ENCODE results near the gene CRTC3. TPM values are rescaled to one million over a fixed set of nuclear protein-coding genes. Genes with fewer than 3 reads are reported as not detected.

CRTC3 gene
- total RNA-seq, 1 experiment from 2014 or later: 27.7 TPM

- Histone ChIP-seq H3K4me2 (ENCODE audit: low read depth, low read length, poor library complexity, severe bottlenecking) (peak overlapping the region; percentile 86), H2AFZ (ENCODE audit: low read length) (peak overlapping the region; percentile 64; the same call in 1 of the 2 replicates), H3K27me3 (ENCODE audit: low read length) (no peaks in the 10 kb centered on the region), H3K27ac (ENCODE audit: low read length) (peak overlapping the region; percentile 95), H3K9ac (ENCODE audit: low read length) (peak overlapping the region; percentile 73), H3K4me1 (ENCODE audit: low read length) (peaks cover 30% of the 10 kb centered on the region), H3K9me2 (replicated peaks; ENCODE audit: insufficient read depth, low read length) (no peaks in the 10 kb centered on the region), H3K79me2 (ENCODE audit: low read length) (peaks cover 56% of the 10 kb centered on the region), H3K36me3 (ENCODE audit: insufficient read depth, low read length) (no peaks in the 10 kb centered on the region), H4K20me1 (ENCODE audit: insufficient read depth, low read depth, low read length) (0 out of 2 replicates have a peak, but pooled peaks cover 5% of the 10 kb centered on the region), H3K9me3 (ENCODE audit: low read length) (no peaks in the 10 kb centered on the region), H3K4me3 (ENCODE audit: low read length) (peak overlapping the region; percentile 64)
- DNase-seq: peak; percentile 83
Measured at GRCh38 chr15:90550919-90551318, 21.2 kb downstream of the CRTC3 start.

DNA sequence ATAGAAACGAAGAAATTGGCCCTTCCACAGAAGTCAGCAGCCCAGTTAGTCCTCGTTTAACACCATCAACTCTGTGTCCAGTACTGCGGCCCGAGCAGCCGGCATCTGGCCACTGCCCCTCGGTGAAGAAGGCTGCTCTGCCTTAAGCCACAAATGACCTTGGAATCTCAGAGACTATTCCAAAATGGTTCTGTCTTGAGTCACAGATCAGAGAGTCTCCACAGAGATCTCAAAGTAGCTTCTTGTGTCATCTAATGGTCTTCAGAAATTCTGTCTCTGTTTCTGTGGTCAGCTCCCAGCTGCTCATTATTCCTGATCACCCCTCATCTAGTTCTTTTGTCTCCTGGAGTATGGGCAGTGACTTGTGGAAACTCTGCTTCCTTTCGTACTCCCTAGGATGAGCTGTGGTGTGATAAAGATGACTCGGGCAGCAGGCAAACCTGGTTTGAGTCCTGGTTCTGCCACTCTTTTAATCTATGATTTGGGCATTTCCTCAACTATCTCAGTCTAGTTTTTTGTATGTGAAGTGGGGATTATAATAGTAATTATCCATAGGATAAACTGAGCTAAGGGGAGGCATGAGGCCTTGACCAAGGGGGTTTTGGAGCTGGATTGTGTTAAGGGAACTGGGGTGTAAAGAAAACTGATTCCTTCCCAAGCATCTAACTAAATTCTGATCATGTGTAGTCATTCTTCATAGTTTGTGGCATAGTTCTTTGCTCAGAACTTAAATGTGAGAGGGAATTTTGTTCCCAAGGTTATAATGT, 22.6 kb downstream of the CRTC3 start:
- Histone ChIP-seq H3K4me1 (ENCODE audit: low read length) (peaks cover 40% of the 10 kb centered on the region), H3K4me3 (ENCODE audit: low read length) (no peak overlapping the region), H3K79me2 (ENCODE audit: low read length) (peaks cover 57% of the 10 kb centered on the region), H3K27me3 (ENCODE audit: low read length) (no peaks in the 10 kb centered on the region), H4K20me1 (ENCODE audit: insufficient read depth, low read depth, low read length) (0 out of 2 replicates have a peak, but pooled peaks cover 7% of the 10 kb centered on the region), H3K9me3 (ENCODE audit: low read length) (no peaks in the 10 kb centered on the region), H3K27ac (ENCODE audit: low read length) (no peak overlapping the region), H3K36me3 (ENCODE audit: insufficient read depth, low read length) (no peaks in the 10 kb centered on the region), H3K9me2 (replicated peaks; ENCODE audit: insufficient read depth, low read length) (no peaks in the 10 kb centered on the region), H3K4me2 (ENCODE audit: low read depth, low read length, poor library complexity, severe bottlenecking) (no peak overlapping the region), H2AFZ (ENCODE audit: low read length) (no peak overlapping the region), H3K9ac (ENCODE audit: low read length) (no peak overlapping the region)
- DNase-seq: no peak

GRCh38 chr15:90552929-90553211, 23.1 kb downstream of the CRTC3 start:
- H3K4me2 ChIP-seq (ENCODE audit: low read depth, low read length, poor library complexity, severe bottlenecking): no peak overlapping the region
- H3K9ac ChIP-seq (ENCODE audit: low read length): no peak overlapping the region
- no peak overlapping the region for H2AFZ ChIP-seq (ENCODE audit: low read length)
- H3K4me1 ChIP-seq (ENCODE audit: low read length): peaks cover 41% of the 10 kb centered on the region
- no peaks in the 10 kb centered on the region for H3K9me2 ChIP-seq (replicated peaks; ENCODE audit: insufficient read depth, low read length)
- peaks cover 58% of the 10 kb centered on the region for H3K79me2 ChIP-seq (ENCODE audit: low read length)
- no peak overlapping the region for H3K4me3 ChIP-seq (ENCODE audit: low read length)
- H4K20me1 ChIP-seq (ENCODE audit: insufficient read depth, low read depth, low read length): peaks cover 10% of the 10 kb centered on the region; the same call in 1 of the 2 replicates
- no peak overlapping the region for H3K27ac ChIP-seq (ENCODE audit: low read length)
- no peaks in the 10 kb centered on the region for H3K27me3 ChIP-seq (ENCODE audit: low read length)
- no peaks in the 10 kb centered on the region for H3K36me3 ChIP-seq (ENCODE audit: insufficient read depth, low read length)
- DNase-seq: no peak
- H3K9me3 ChIP-seq (ENCODE audit: low read length): no peaks in the 10 kb centered on the region

GRCh38 chr15:90553248-90553745, 23.6 kb downstream of the CRTC3 start:
- Histone ChIP-seq H2AFZ (ENCODE audit: low read length) (no peak overlapping the region), H3K27me3 (ENCODE audit: low read length) (no peaks in the 10 kb centered on the region), H3K4me2 (ENCODE audit: low read depth, low read length, poor library complexity, severe bottlenecking) (no peak overlapping the region), H4K20me1 (ENCODE audit: insufficient read depth, low read depth, low read length) (peaks cover 14% of the 10 kb centered on the region; the same call in 1 of the 2 replicates), H3K36me3 (ENCODE audit: insufficient read depth, low read length) (no peaks in the 10 kb centered on the region), H3K9me3 (ENCODE audit: low read length) (no peaks in the 10 kb centered on the region), H3K27ac (ENCODE audit: low read length) (no peak overlapping the region), H3K79me2 (ENCODE audit: low read length) (peaks cover 58% of the 10 kb centered on the region), H3K9ac (ENCODE audit: low read length) (no peak overlapping the region), H3K9me2 (replicated peaks; ENCODE audit: insufficient read depth, low read length) (no peaks in the 10 kb centered on the region), H3K4me3 (ENCODE audit: low read length) (no peak overlapping the region), H3K4me1 (ENCODE audit: low read length) (peaks cover 41% of the 10 kb centered on the region)
- no peak for DNase-seq

- Histone ChIP-seq H3K36me3 (ENCODE audit: insufficient read depth, low read length) (no peaks in the 10 kb centered on the region), H3K9me3 (ENCODE audit: low read length) (no peaks in the 10 kb centered on the region), H3K9me2 (replicated peaks; ENCODE audit: insufficient read depth, low read length) (no peaks in the 10 kb centered on the region), H3K4me2 (ENCODE audit: low read depth, low read length, poor library complexity, severe bottlenecking) (no peak overlapping the region), H2AFZ (ENCODE audit: low read length) (no peak overlapping the region), H3K4me3 (ENCODE audit: low read length) (no peak overlapping the region), H4K20me1 (ENCODE audit: insufficient read depth, low read depth, low read length) (peaks cover 37% of the 10 kb centered on the region; the same call in 1 of the 2 replicates), H3K9ac (ENCODE audit: low read length) (no peak overlapping the region), H3K4me1 (ENCODE audit: low read length) (peaks cover 43% of the 10 kb centered on the region), H3K27me3 (ENCODE audit: low read length) (no peaks in the 10 kb centered on the region), H3K79me2 (ENCODE audit: low read length) (peaks cover 65% of the 10 kb centered on the region), H3K27ac (ENCODE audit: low read length) (no peak overlapping the region)
- DNase-seq: no peak
Measured at GRCh38 chr15:90557186-90558084, 27.7 kb downstream of the CRTC3 start.

DNA sequence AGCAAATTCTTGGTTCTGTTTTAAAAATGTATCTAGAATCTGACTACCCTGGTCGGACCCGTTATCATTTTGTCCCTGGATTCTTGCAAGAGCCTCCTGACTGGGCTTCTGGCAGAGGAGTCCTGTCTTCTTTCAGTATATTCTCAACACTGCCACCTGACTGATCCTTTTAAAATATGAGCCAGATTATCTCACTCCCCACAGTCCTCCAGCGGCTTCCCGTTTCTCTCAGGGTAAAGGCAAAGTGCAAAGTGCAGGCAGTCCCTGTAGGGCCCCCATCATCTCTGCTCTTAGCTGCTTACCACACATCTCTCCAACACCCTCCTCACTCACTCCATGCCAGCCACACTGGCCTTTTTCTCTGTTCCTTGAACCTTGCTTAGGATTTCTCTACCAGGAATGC, 28.4 kb downstream of the CRTC3 start:
- peaks cover 60% of the 10 kb centered on the region for H3K79me2 ChIP-seq (ENCODE audit: low read length)
- no peaks in the 10 kb centered on the region for H3K9me2 ChIP-seq (replicated peaks; ENCODE audit: insufficient read depth, low read length)
- no peaks in the 10 kb centered on the region for H3K9me3 ChIP-seq (ENCODE audit: low read length)
- peaks cover 37% of the 10 kb centered on the region; the same call in 1 of the 2 replicates for H4K20me1 ChIP-seq (ENCODE audit: insufficient read depth, low read depth, low read length)
- H3K36me3 ChIP-seq (ENCODE audit: insufficient read depth, low read length): no peaks in the 10 kb centered on the region
- H3K9ac ChIP-seq (ENCODE audit: low read length): no peak overlapping the region
- DNase-seq: no peak
- H3K4me2 ChIP-seq (ENCODE audit: low read depth, low read length, poor library complexity, severe bottlenecking): no peak overlapping the region
- no peak overlapping the region for H2AFZ ChIP-seq (ENCODE audit: low read length)
- H3K27ac ChIP-seq (ENCODE audit: low read length): no peak overlapping the region
- H3K27me3 ChIP-seq (ENCODE audit: low read length): no peaks in the 10 kb centered on the region
- H3K4me3 ChIP-seq (ENCODE audit: low read length): no peak overlapping the region
- H3K4me1 ChIP-seq (ENCODE audit: low read length): peaks cover 46% of the 10 kb centered on the region

- no peak overlapping the region for H3K4me2 ChIP-seq (ENCODE audit: low read depth, low read length, poor library complexity, severe bottlenecking)
- no peak for DNase-seq
- no peaks in the 10 kb centered on the region for H3K9me2 ChIP-seq (replicated peaks; ENCODE audit: insufficient read depth, low read length)
- no peak overlapping the region for H2AFZ ChIP-seq (ENCODE audit: low read length)
- no peak overlapping the region for H3K27ac ChIP-seq (ENCODE audit: low read length)
- H3K27me3 ChIP-seq (ENCODE audit: low read length): no peaks in the 10 kb centered on the region
- H3K9ac ChIP-seq (ENCODE audit: low read length): no peak overlapping the region
- no peaks in the 10 kb centered on the region for H3K36me3 ChIP-seq (ENCODE audit: insufficient read depth, low read length)
- H4K20me1 ChIP-seq (ENCODE audit: insufficient read depth, low read depth, low read length): peaks cover 43% of the 10 kb centered on the region; the same call in 1 of the 2 replicates
- peaks cover 51% of the 10 kb centered on the region for H3K4me1 ChIP-seq (ENCODE audit: low read length)
- H3K9me3 ChIP-seq (ENCODE audit: low read length): no peaks in the 10 kb centered on the region
- peaks cover 57% of the 10 kb centered on the region for H3K79me2 ChIP-seq (ENCODE audit: low read length)
- H3K4me3 ChIP-seq (ENCODE audit: low read length): no peak overlapping the region
Measured at GRCh38 chr15:90559119-90559518, 29.4 kb downstream of the CRTC3 start.

GRCh38 chr15:90560229-90560776, 30.6 kb downstream of the CRTC3 start:
- Histone ChIP-seq H3K9ac (ENCODE audit: low read length) (no peak overlapping the region), H3K4me3 (ENCODE audit: low read length) (no peak overlapping the region), H3K9me3 (ENCODE audit: low read length) (no peaks in the 10 kb centered on the region), H3K4me2 (ENCODE audit: low read depth, low read length, poor library complexity, severe bottlenecking) (no peak overlapping the region), H4K20me1 (ENCODE audit: insufficient read depth, low read depth, low read length) (peaks cover 38% of the 10 kb centered on the region; the same call in 1 of the 2 replicates), H3K79me2 (ENCODE audit: low read length) (peaks cover 62% of the 10 kb centered on the region), H3K9me2 (replicated peaks; ENCODE audit: insufficient read depth, low read length) (no peaks in the 10 kb centered on the region), H2AFZ (ENCODE audit: low read length) (no peak overlapping the region), H3K4me1 (ENCODE audit: low read length) (peaks cover 53% of the 10 kb centered on the region), H3K27ac (ENCODE audit: low read length) (no peak overlapping the region), H3K27me3 (ENCODE audit: low read length) (no peaks in the 10 kb centered on the region), H3K36me3 (ENCODE audit: insufficient read depth, low read length) (no peaks in the 10 kb centered on the region)
- no peak for DNase-seq
